ENCODE results near the gene LAMA3.

LAMA3 gene

GRCh38 chr18:23669202-23669766 lies 20.0 kb upstream of the LAMA3 start:
- FAIRE-seq = no peak

DNA sequence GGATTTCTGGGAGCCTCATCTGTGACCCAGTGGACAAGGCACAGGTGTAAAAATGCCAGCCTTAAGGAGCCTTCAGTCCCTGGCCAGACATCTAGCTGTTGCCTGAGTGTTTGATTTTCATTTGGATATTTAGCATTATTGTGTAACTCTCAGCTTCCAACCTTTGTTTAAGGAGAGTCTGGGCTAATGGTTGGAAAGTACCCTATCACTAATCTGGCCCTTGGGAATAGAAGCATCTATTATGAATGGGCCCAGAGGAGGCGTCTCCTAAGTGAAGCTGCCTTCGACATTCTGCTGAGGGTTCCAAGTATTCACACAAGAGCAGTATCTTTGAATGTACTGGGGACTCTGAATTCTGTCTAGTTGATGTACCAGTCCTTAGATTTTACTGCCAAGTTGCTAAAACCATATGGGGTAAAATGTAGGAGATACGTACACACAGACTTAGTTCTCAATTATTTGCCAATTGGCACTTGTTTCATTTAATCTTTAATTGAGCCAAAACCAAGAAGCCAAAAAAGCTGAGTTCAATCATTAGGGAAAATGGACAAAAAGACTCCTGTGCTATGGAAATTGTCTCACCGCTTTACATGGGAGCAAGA lies 19.3 kb upstream of the LAMA3 start:
- no peak for FAIRE-seq

DNA sequence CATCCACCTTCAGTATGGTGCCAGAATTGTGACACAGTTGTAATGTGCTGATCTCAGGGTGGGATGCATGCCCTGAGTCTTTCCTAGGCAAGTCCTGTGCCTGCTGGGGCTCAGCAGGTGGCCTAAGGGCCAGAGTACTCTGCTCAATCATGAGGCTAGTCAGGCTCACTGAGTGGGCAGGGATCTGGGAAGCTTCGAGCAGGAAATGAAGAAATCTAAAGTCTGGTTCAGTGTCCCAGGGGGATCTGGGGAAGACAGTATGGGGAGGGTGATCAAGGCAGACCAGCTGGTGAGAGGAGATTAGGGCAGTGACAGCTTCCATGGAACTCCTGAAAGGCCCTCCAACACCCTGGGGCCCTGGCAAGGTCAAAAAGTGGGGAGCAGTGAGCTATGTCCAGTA lies 17.7 kb upstream of the LAMA3 start:
- FAIRE-seq = no peak

DNA sequence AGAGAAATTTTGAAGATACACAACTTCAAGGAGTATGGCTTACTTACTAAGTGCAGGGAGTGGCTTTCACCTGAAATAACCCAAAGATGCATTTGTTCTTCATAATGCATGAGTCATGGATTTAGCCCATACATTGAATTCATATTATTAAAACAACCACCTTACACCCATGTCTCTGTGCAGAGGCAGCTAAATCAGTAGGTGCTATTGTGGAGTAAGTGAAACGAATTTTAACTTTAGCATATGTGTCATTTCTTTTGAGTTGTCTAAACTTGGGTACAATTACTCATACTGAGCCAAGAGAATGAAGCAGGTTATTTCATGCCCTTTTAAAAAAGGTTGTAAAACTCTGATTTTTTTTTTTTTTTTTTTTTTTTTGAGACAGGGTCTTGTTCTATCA lies 15.5 kb upstream of the LAMA3 start:
- no peak for FAIRE-seq

DNA sequence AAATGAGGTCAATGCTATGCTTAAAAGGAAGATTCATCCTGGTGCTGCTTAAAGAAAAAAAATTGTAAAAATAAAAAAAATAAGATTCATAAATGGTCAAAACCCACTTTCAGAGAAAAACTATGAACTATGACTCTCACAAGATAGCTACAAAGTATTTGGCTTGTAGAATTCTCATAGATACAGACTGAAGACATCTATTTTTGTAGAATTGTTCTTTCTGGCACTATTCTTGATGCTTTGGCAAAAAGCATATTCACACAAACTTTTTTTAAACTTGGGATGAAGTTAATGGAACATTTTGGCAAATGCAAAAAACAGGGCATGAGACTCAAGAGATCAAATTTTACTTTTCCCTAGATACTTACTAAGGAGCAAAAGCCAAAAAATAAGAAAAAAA lies 14.0 kb upstream of the LAMA3 start:
- FAIRE-seq = no peak

DNA sequence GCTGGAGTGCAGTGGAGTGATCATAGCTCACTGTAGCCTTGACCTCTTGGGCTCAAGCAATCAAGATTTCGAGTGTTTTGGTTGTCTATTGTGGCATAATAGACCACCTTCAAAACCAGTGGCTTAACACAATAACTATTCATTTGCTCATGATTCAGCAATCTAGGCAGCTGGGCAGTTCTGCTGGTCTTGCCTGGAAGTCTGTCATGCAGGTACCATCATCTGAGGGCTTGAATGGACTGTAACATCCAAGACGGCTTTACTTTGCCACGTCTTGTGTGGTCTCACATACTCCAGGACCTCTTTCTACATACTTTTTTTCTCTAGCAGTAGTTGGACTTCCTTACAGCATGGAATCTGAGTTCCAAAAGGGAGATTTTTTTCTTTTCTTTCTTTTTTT lies 13.4 kb upstream of the LAMA3 start:
- FAIRE-seq = no peak

- no peak for FAIRE-seq
Measured at GRCh38 chr18:23682045-23682444, 7.2 kb upstream of the LAMA3 start.

DNA sequence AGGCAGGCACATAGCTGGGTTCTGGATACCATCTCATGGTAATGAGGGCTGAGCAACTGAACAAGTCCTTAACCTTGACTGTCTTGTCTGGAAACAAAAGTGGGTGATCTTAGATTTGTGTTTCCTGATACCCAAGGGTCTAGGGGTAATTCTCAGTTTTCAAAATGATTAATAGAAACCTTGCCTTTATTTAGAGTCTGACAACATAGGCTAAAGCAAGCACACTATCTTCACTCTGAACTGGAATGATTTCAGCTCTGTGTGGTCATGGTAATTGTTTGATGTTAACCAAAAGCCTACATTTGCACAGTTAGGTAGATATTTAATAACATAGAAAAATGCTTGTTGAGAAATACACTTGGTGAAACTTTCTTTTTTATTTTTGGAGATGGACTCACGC lies 6.8 kb upstream of the LAMA3 start:
- no peak for FAIRE-seq

DNA sequence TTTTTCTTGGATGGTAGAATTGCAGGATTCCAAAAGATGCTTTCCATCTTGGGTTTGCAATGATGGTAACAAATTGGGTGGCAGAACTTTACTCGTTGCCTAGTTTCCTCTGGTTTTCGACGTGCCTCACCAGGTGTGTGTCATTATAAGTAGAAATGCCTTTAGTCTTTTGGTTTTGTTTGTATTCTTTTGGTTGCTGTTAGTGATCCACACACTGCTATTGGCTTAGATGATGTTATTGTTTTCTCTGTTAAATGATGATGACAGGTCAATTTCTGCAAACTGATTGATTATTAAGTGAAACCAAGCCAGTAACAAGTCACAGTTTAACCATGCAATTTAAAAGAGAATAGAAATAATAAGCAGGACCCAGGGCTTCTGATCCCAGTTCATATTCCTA lies 6.1 kb upstream of the LAMA3 start:
- no peak for FAIRE-seq

- no peak for FAIRE-seq
Measured at GRCh38 chr18:23683671-23684070, 5.6 kb upstream of the LAMA3 start.

GRCh38 chr18:23684515-23685197 lies 4.6 kb upstream of the LAMA3 start:
- no peak for FAIRE-seq

DNA sequence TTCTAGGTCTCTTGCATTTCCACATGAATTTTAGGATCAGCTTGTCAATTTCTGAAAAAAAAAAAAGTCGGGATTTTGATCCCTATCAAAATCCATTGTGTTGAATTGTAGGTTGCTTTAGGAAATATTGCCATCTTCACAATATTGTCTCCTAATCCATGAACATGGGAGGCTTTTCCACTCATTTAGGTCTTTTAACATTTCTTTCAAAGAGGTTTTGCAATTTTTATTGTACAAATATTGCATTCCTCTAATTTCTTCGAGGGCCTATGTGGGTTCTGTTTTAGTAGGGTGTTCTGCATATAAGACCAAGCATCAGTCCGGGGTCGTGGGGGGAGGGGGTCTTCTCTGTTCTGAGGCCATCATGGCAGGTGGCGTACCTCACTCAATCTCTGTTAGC lies 725 bp upstream of the LAMA3 start:
- no peak for FAIRE-seq

GRCh38 chr18:23689616-23690504 lies 607 bp downstream of the LAMA3 start:
- FAIRE-seq = no peak

GRCh38 chr18:23690505-23691068 lies 1.3 kb downstream of the LAMA3 start:
- no peak for FAIRE-seq

GRCh38 chr18:23693846-23694245 lies 4.6 kb downstream of the LAMA3 start:
- no peak for FAIRE-seq

DNA sequence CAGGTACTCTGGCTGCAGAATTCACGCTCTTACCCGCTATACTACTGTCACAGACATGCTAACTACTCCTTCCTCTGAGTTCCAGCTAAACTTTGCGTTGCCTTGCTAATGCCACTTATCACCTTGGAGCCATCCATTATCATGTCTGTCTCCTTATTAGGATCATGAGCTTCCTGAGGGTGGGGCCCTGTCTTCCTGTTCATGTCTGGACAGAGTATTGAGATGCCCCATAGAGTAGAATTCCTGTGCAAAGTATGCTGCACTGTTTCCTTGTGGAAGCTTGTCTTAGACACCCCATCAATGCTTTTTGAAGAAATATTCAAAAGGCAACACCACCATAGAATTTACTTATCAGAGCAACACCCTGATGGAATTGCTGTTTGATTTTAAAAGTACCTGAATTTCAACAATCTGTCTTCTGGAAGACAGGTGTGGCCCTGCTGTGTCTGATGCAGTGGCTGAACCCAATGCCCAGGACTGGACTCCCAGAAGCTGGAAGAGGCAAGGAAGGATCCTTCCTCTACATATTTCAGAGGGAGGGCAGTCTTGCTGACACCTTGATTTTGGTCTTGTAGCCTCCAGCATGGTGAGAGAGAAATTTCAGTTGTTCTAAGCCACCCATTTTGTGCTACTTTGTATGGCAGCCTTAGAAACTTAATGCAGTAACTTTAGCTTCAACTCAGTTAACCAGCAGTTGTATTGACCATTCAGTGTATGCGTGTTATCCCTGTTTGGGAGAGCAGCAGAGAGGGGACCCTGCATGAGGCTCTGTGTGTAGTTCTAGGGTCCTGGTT lies 5.6 kb downstream of the LAMA3 start:
- no peak for FAIRE-seq

DNA sequence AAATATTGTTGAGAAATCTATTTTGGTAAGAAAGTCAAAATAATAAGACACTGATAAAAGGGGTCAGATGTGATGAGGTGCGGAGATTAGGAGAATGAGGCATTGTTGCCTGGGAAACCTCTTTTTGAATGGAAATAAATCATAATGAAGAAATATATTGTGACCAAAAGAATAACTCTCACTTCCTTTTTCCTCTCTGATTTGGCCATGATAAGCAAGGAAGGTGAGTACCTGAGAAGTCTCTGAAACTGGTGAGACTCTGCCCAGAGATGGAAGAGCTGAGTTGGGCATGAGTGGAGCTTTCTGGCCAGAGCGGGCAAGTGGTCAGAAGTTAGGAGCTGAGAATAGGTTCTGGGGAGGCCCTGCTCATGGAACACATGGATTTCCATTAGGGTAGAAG lies 11.8 kb downstream of the LAMA3 start:
- no peak for FAIRE-seq

GRCh38 chr18:23701544-23702064 lies 12.4 kb downstream of the LAMA3 start:
- no peak for FAIRE-seq

DNA sequence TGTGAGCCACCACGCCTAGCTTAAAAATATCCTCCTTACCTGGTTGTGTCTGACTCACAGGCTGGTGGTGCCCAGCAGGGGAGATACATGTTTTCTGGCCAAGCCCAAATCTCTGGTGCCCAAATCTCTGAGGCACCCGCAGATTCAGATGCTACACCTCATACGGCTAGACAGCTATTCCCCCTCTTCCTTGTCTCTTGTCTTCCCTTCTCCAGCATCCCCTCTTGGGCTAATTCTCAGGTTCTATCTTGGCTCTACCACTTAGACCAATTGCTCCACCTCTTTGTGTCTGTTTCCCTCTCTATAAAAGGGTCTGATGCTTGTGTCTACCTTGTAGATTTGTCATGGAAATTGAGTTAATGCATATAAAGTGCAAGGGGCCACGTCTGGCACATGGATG lies 13.4 kb downstream of the LAMA3 start:
- no peak for FAIRE-seq

DNA sequence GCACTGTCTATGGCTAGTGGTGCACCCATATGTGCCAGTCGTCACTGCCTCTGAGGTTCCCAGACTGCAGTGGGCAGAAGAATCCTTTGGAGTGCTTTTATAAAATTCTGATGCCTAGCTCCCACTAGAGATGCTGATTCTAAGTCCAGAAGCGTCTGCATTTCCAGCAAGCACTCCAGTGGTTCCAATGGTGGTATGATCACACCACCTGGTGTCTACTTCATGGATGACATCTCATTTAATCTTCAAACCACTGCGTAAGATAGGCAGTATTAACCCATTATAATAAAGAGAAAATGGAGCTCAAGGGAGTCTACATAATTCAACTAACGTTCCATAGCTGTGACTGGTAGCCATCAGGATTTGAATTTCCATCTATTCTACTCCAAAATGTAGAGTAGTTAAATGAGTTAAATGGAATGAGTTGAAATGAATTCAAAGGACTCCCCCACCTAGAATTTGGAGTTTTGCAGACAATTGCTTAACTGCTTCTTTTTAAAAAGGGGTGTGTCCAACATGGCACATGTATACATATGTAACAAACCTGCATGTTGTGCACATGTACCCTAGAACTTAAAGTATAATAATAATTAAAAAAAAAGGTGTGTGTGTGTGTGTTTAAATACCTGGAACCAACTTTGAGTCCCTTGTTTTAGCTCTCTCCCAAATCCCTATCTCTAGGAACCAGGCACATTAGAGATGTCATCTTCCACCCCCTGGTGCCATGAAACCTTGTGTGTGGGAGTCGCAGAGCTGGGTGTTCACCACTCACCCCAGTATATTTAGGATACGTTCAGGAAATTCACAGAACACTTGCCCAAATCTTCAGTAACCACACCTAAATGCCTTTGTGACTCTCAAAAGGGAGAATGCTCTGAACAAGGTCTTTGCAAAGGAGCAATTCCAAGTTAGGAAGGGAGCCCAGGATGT lies 14.1 kb downstream of the LAMA3 start:
- FAIRE-seq = no peak

DNA sequence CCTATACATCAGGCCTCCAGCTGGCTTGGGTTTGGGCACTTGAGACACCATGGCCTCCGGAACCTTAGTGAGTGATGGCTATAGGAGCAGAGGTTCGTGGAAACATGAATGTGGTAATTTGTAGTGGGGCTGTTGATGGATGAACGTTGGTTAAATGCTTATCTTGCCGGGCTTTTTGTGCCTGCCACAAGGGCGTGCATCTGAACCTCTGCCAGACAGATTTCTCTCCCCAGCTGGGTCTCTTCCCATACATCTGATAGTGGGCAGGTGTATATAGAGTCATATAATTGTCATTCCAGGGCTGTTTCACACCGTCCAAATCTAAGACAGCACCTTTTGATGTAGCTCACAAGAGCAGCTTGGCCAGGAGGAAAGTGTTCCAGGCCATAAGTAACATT lies 14.7 kb downstream of the LAMA3 start:
- FAIRE-seq = no peak
